GM23248 (cell line): Measurements from ENCODE around the gene LSR. TPM values are rescaled to one million over a fixed set of nuclear protein-coding genes. Genes with fewer than 3 reads are reported as not detected.

ENCODE experiments used
- DNase-seq: peaks from one replicate; pipeline ENCODE4 v3.0.0-alpha.2; 2015
- H2AFZ ChIP-seq: fragments of 200-600 bp; sonication (generic); 2 replicates; pipeline ENCODE4 v1.6.1; 2016; ENCODE audit warnings: antibody characterized with exemption
- H3F3A ChIP-seq: fragments of 200-600 bp; sonication (generic); 2 replicates; pipeline ENCODE4 v1.6.1; 2016; ENCODE audit warnings: mild to moderate bottlenecking, antibody characterized with exemption, mixed run types; ENCODE audit not compliant: insufficient read depth
- H3K27ac ChIP-seq: fragments of 200-600 bp; sonication (generic); 2 replicates; pipeline ENCODE4 v1.5.1; 2016; ENCODE audit warnings: mild to moderate bottlenecking
- H3K27me3 ChIP-seq: fragments of 200-600 bp; sonication (generic); replicated peaks from 2 replicates; pipeline ENCODE4 v1.6.1; 2016; ENCODE audit warnings: mild to moderate bottlenecking; ENCODE audit not compliant: insufficient read depth
- H3K36me3 ChIP-seq: fragments of 200-600 bp; sonication (generic); 2 replicates; pipeline ENCODE4 v1.6.1; 2016; ENCODE audit warnings: low read depth, mild to moderate bottlenecking
- H3K4me1 ChIP-seq: fragments of 200-600 bp; sonication (generic); 2 replicates; pipeline ENCODE4 v1.6.1; 2016; ENCODE audit warnings: mild to moderate bottlenecking; ENCODE audit not compliant: insufficient read depth
- H3K4me2 ChIP-seq: fragments of 200-600 bp; sonication (generic); one replicate; pipeline ENCODE4 v1.6.1; 2016; ENCODE audit warnings: mild to moderate bottlenecking; ENCODE audit not compliant: unreplicated experiment
- H3K4me3 ChIP-seq: fragments of 200-600 bp; sonication (generic); 2 replicates; pipeline ENCODE4 v1.5.1; 2016; ENCODE audit warnings: mild to moderate bottlenecking
- H3K79me2 ChIP-seq: fragments of 200-600 bp; sonication (generic); 2 replicates; pipeline ENCODE4 v1.6.1; 2016; ENCODE audit warnings: mild to moderate bottlenecking; ENCODE audit not compliant: insufficient read depth
- H3K9ac ChIP-seq: fragments of 200-600 bp; sonication (generic); 2 replicates; pipeline ENCODE4 v1.6.1; 2016; ENCODE audit warnings: mild to moderate bottlenecking
- H3K9me2 ChIP-seq: fragments of 200-600 bp; sonication (generic); 2 replicates; pipeline ENCODE4 v1.6.1; 2016; ENCODE audit warnings: mixed run types, mild to moderate bottlenecking, moderate library complexity; ENCODE audit not compliant: insufficient read depth
- H3K9me3 ChIP-seq: fragments of 200-600 bp; sonication (generic); one replicate; pipeline ENCODE4 v1.6.1; 2017; ENCODE audit warnings: low read depth
- H4K20me1 ChIP-seq: fragments of 200-600 bp; sonication (generic); 2 replicates; pipeline ENCODE4 v1.6.0; 2016; ENCODE audit not compliant: insufficient read depth
- EZH2 ChIP-seq: fragments of 200-600 bp; sonication (generic); IDR thresholded peaks from 2 replicates; pipeline ENCODE4 v1.6.1; 2018; ENCODE audit warnings: antibody characterized with exemption, mild to moderate bottlenecking; ENCODE audit not compliant: insufficient read depth, poor library complexity, severe bottlenecking
- EZH2phosphoT487 ChIP-seq: fragments of 200-600 bp; sonication (generic); IDR thresholded peaks from 2 replicates; pipeline ENCODE4 v1.6.1; 2018; ENCODE audit warnings: antibody characterized with exemption, moderate library complexity, mild to moderate bottlenecking, low read depth; ENCODE audit not compliant: insufficient read depth
- WGBS, 2 experiments: methylation state at CpG; one replicate each; pipeline ENCODE4 v1.1.6; 2015 to 2017; ENCODE audit warnings: low lambda C conversion rate in 2 of 2, low coverage in 1 of 2; ENCODE audit errors: missing lambda C conversion rate in 2 of 2; 5-methylcytosine and 5-hydroxymethylcytosine counted together
- in situ Hi-C: fragments of 300-500 bp; cut with MboI; formaldehyde crosslinking; loops from 2 replicates; pipeline ENCODE4 v1.15.0; 2020
- polyA plus RNA-seq: library from polyadenylated mRNA; unstranded; fragments of >200 nt; fragmentation: Nextera tagmentation; extraction: Ambion mirVana; gene quantifications from 2 replicates; pipeline ENCODE4 v1.2.1, GENCODE V29; 2016
- total RNA-seq: library from RNA; depleted of rRNA; stranded (reverse); fragments of >200 nt; shearing (Covaris generic); gene quantifications from 2 replicates; pipeline ENCODE4 v1.2.3, GENCODE V29; 2014

Gene LSR
- total and polyA plus RNA-seq, 2 experiments from 2014 or later, result 2.7 TPM; not detected in 1

- TF ChIP-seq EZH2phosphoT487 (no peak), EZH2 (no peak)
- no peaks in the 10 kb centered on the region for H3K4me1 ChIP-seq
- H3K27me3 ChIP-seq, result peaks cover 6% of the 10 kb centered on the region; the same call in 1 of the 2 replicates
- DNase-seq, result no peak
- H4K20me1 ChIP-seq, result no peaks in the 10 kb centered on the region
- H3K9me3 ChIP-seq, result no peaks in the 10 kb centered on the region
- WGBS, 2 experiments, result 74 to 78% methylated on average over 11 of the region's 11 CpGs
- no peaks in the 10 kb centered on the region for H3K9me2 ChIP-seq
- no peak overlapping the region for H3K4me2 ChIP-seq
- H3K9ac ChIP-seq, result no peak overlapping the region
- H3K79me2 ChIP-seq, result no peaks in the 10 kb centered on the region
- H3F3A ChIP-seq, result 0 out of 2 replicates have a peak, but pooled peaks cover 7% of the 10 kb centered on the region
- no peak overlapping the region for H3K27ac ChIP-seq
- H2AFZ ChIP-seq, result no peak overlapping the region
- peaks cover 4% of the 10 kb centered on the region; the same call in 1 of the 2 replicates for H3K36me3 ChIP-seq
- in situ Hi-C loops, result no loop called here
- H3K4me3 ChIP-seq, result no peak overlapping the region
These were observed 30.6 kb downstream of the LSR start for GRCh38 chr19:35279374-35279773.

GRCh38 chr19:35279985-35280821, 31.4 kb downstream of the LSR start:
- peaks cover 6% of the 10 kb centered on the region; the same call in 1 of the 2 replicates for H3K27me3 ChIP-seq
- H3K36me3 ChIP-seq, result peaks cover 4% of the 10 kb centered on the region; the same call in 1 of the 2 replicates
- no peak overlapping the region for H3K27ac ChIP-seq
- H3K4me3 ChIP-seq, result no peak overlapping the region
- H3K9me3 ChIP-seq, result no peaks in the 10 kb centered on the region
- WGBS, 2 experiments, result 69 to 70% methylated on average over 11 to 12 of the region's 12 CpGs
- in situ Hi-C loops, result no loop called here
- no peaks in the 10 kb centered on the region for H4K20me1 ChIP-seq
- no peak overlapping the region for H3K4me2 ChIP-seq
- H3K9ac ChIP-seq, result no peak overlapping the region
- no peaks in the 10 kb centered on the region for H3K4me1 ChIP-seq
- H2AFZ ChIP-seq, result no peak overlapping the region
- DNase-seq, result no peak
- no peaks in the 10 kb centered on the region for H3K79me2 ChIP-seq
- no peaks in the 10 kb centered on the region for H3K9me2 ChIP-seq
- TF ChIP-seq EZH2phosphoT487, result no peak
- 0 out of 2 replicates have a peak, but pooled peaks cover 7% of the 10 kb centered on the region for H3F3A ChIP-seq

DNA sequence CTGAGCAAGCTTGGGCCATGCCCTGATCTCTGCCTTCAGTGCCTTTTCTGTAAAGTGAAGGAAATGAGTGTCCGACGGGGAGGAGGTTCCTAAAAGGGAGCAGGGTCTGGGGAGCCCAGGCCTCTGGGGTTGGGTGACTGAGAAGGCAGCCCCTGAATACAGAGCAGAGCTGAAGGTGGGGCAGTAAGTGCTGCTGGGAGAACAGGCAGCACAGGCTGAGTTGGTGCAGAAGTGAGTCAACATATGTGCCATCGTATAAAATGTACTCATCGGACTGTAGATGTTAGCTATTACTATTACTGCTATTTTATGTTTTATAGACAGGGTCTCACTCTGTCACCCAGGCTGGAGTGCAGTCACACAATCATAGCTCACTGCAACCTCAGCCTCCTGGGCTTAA, 32.5 kb downstream of the LSR start:
- whole genome bisulfite sequencing, 2 experiments, result 16 to 17% methylated on average over 4 of the region's 4 CpGs

DNA sequence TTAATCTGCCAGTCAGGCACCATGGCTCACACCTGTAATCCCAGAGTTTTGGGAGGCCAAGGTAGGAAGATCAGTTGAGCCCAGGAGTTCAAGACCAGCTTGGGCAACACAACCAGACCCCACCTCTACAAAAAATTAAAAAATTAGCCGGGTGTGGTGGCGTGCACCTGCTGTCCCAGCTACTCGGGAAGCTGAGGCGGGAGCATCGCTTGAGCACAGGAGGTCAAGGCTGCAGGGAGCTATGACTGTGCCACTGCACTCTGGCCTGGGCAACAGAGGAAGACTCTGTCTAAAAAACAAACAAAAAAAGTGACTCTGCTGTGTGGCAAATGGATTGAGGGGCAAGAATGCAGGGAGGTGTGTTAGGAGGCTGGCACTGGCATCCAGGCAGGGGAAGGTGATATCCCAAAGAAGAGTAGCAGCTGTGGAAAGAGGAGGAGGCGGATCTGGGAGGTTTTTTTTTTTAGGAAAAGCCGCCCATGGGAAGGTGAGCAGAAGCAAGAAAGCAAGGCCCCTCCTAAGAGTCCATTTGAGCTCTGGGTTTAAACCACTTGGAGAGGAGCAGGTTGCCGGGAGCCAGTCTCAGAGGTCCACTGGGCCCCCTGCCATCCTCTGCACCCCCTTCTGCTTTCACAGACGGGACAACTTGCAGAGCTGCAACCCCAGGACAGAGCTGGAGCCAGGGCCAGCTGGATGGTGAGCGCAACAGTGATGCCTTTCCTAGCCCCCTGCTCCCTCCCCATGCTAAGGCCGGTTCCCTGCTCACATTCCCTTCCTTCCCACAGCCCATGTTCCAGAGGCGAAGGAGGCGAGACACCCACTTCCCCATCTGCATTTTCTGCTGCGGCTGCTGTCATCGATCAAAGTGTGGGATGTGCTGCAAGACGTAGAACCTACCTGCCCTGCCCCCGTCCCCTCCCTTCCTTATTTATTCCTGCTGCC, 35.6 kb downstream of the LSR start:
- H3K79me2 ChIP-seq, result no peaks in the 10 kb centered on the region
- no peak overlapping the region for H2AFZ ChIP-seq
- no peak overlapping the region for H3K4me3 ChIP-seq
- peaks cover 6% of the 10 kb centered on the region; the same call in 1 of the 2 replicates for H3K27me3 ChIP-seq
- in situ Hi-C loops, result no loop called here
- H3K9me2 ChIP-seq, result no peaks in the 10 kb centered on the region
- no peak overlapping the region for H3K27ac ChIP-seq
- H3K9me3 ChIP-seq, result no peaks in the 10 kb centered on the region
- H4K20me1 ChIP-seq, result no peaks in the 10 kb centered on the region
- TF ChIP-seq EZH2phosphoT487, result no peak
- no peak for TF ChIP-seq EZH2
- no peaks in the 10 kb centered on the region for H3K4me1 ChIP-seq
- WGBS, 2 experiments, result 64 to 73% methylated on average over 16 to 17 of the region's 17 CpGs
- 0 out of 2 replicates have a peak, but pooled peaks cover 7% of the 10 kb centered on the region for H3F3A ChIP-seq
- DNase-seq, result no peak
- H3K4me2 ChIP-seq, result no peak overlapping the region
- no peak overlapping the region for H3K9ac ChIP-seq
- H3K36me3 ChIP-seq, result no peaks in the 10 kb centered on the region

More for the DNA sequence above, 32.5 kb downstream of the LSR start:
- Histone ChIP-seq H3K36me3 (peaks cover 3% of the 10 kb centered on the region; the same call in 1 of the 2 replicates), H4K20me1 (no peaks in the 10 kb centered on the region), H3F3A (0 out of 2 replicates have a peak, but pooled peaks cover 7% of the 10 kb centered on the region), H3K4me3 (no peak overlapping the region), H3K27ac (no peak overlapping the region), H3K9me2 (no peaks in the 10 kb centered on the region), H3K9me3 (no peaks in the 10 kb centered on the region), H3K79me2 (no peaks in the 10 kb centered on the region), H2AFZ (no peak overlapping the region), H3K27me3 (peaks cover 6% of the 10 kb centered on the region; the same call in 1 of the 2 replicates), H3K9ac (no peak overlapping the region), H3K4me1 (no peaks in the 10 kb centered on the region), H3K4me2 (no peak overlapping the region)
- DNase-seq, result peak; percentile 35
- in situ Hi-C loops, result no loop called here
- no peak for TF ChIP-seq EZH2phosphoT487
- TF ChIP-seq EZH2, result no peak
